CD4-positive, alpha-beta T cell treated with Interferon alpha-2 for 1 hour (primary cell): Measurements from ENCODE around the gene CFAP61.

Source experiments
- DNase-seq, 2 donors: peaks; one replicate each; pipeline ENCODE4 v3.0.0-alpha.2; 2020 to 2022

Gene CFAP61

DNA sequence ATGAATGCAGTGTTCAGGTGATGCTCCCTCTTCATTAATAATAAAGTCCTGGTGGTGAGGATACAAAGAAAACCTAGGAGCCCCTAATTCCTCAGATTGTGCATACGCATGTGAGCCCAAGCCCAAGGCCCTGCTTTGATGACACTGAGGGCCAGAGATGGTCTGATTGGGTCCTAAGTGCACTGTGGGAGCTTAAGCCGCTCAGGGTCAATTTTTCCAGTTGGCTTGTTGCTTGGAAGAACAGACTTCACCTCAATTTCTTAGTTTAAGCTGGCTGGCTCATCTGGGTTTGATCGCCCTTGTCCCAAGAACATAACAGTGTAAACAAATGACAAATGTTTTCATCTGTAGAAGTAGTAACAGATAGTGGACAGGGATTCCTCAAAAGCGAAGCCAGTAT is 357.0 kb downstream of the CFAP61 start:
- DNase-seq, result no peak
